ENCODE results near the gene GPATCH4. TPM values are rescaled to one million over a fixed set of nuclear protein-coding genes. Genes with fewer than 3 reads are reported as not detected.

GPATCH4 gene
- total RNA-seq, 1 donor from 2014 or later, result 18.6 TPM

DNA sequence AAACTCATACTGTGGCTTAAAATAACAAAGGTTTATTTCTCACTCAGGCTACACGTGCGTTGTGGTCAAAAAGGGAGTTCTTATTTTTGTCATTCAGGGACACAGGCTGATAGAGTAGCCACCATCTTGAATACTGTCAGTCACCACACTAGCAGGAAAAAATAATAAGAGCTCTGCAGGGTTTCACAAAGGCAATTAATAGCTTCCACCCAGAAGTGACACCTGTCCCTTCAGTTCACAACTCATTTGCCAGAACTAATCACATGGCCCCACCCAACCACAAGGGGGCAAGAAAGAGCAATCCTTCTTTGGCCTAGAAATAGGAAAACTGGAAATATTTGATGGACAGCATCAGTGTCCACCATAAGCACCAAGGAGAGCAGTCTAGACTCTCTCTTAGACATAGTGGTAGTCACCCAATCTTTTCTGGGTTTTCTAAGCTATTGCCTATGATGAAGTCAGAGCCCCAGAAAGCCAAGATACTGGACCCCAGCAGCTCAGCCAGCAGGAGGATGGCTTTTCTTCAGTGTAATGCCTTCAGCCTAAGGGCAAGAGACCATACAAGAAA is 26.1 kb upstream of the GPATCH4 start:
- H3K27ac Mint-ChIP-seq (ENCODE audit: unreplicated experiment), result no peak overlapping the region
- TF ChIP-seq, protein P1, sequence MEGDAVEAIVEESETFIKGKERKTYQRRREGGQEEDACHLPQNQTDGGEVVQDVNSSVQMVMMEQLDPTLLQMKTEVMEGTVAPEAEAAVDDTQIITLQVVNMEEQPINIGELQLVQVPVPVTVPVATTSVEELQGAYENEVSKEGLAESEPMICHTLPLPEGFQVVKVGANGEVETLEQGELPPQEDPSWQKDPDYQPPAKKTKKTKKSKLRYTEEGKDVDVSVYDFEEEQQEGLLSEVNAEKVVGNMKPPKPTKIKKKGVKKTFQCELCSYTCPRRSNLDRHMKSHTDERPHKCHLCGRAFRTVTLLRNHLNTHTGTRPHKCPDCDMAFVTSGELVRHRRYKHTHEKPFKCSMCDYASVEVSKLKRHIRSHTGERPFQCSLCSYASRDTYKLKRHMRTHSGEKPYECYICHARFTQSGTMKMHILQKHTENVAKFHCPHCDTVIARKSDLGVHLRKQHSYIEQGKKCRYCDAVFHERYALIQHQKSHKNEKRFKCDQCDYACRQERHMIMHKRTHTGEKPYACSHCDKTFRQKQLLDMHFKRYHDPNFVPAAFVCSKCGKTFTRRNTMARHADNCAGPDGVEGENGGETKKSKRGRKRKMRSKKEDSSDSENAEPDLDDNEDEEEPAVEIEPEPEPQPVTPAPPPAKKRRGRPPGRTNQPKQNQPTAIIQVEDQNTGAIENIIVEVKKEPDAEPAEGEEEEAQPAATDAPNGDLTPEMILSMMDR (IDR thresholded peaks at IDR 0.05; ENCODE audit: unreplicated experiment), result peak; percentile 86
- peaks cover 5% of the 10 kb centered on the region for H3K36me3 Mint-ChIP-seq (ENCODE audit: low read depth, unreplicated experiment)
- peaks cover 14% of the 10 kb centered on the region for H3K27me3 Mint-ChIP-seq (ENCODE audit: unreplicated experiment)
- peaks cover 10% of the 10 kb centered on the region for H3K4me1 Mint-ChIP-seq (ENCODE audit: unreplicated experiment)
- DNase-seq (ENCODE audit: low spot score), result peak; percentile 68
- H3K4me3 Mint-ChIP-seq (ENCODE audit: unreplicated experiment), result no peak overlapping the region
- no peaks in the 10 kb centered on the region for H3K9me3 Mint-ChIP-seq (ENCODE audit: unreplicated experiment)

- H3K4me3 Mint-ChIP-seq (ENCODE audit: unreplicated experiment), result no peak overlapping the region
- peaks cover 5% of the 10 kb centered on the region for H3K36me3 Mint-ChIP-seq (ENCODE audit: low read depth, unreplicated experiment)
- no peaks in the 10 kb centered on the region for H3K9me3 Mint-ChIP-seq (ENCODE audit: unreplicated experiment)
- H3K27ac Mint-ChIP-seq (ENCODE audit: unreplicated experiment), result no peak overlapping the region
- DNase-seq (ENCODE audit: low spot score), result no peak
- peaks cover 14% of the 10 kb centered on the region for H3K27me3 Mint-ChIP-seq (ENCODE audit: unreplicated experiment)
- TF ChIP-seq, protein P1 (IDR thresholded peaks at IDR 0.05; ENCODE audit: unreplicated experiment), result peak; percentile 10
- H3K4me1 Mint-ChIP-seq (ENCODE audit: unreplicated experiment), result peaks cover 12% of the 10 kb centered on the region
Measured at GRCh38 chr1:156626079-156626438, 24.8 kb upstream of the GPATCH4 start.

DNA sequence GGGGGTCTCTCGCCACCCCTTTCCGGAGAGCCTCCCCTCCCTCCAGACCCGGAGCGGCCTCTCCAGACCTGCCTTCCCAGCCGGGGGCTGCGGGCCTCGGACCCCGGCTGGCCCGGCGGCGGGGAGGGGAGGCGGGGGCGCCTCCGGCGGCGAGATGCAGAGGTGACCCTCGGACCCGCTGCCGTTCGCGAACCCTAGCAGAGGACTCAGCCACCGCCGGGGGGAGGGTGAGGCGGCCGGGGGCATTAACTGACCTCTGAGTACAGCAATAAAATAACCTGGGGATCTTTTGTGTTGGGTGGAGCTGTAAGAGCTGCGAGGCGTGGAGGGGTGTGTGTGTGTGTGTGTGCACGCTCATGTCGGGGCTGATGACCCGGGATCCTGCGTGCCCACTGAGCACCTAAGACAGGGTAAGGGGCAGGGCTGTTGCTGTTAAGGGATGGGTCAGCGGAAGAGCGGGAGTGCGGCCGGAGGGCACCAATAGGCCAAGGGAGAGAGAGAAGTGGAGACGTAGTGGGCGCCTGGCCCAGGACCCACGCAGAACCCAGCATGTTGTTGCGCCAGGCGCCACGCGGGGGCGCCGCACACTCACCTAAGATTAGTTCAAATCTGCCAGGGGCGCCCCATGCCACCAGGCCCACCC is 24.3 kb upstream of the GPATCH4 start:
- Mint-ChIP-seq H3K27me3 (ENCODE audit: unreplicated experiment) (peaks cover 14% of the 10 kb centered on the region), H3K36me3 (ENCODE audit: low read depth, unreplicated experiment) (peaks cover 5% of the 10 kb centered on the region), H3K4me1 (ENCODE audit: unreplicated experiment) (peaks cover 12% of the 10 kb centered on the region), H3K9me3 (ENCODE audit: unreplicated experiment) (no peaks in the 10 kb centered on the region), H3K27ac (ENCODE audit: unreplicated experiment) (no peak overlapping the region), H3K4me3 (ENCODE audit: unreplicated experiment) (peak overlapping the region; percentile 30)
- TF ChIP-seq, protein P1 (IDR thresholded peaks at IDR 0.05; ENCODE audit: unreplicated experiment), result peak; percentile 84
- DNase-seq (ENCODE audit: low spot score), result peak; percentile 73

- Mint-ChIP-seq H3K27ac (ENCODE audit: unreplicated experiment) (no peak overlapping the region), H3K9me3 (ENCODE audit: unreplicated experiment) (no peaks in the 10 kb centered on the region), H3K4me3 (ENCODE audit: unreplicated experiment) (no peak overlapping the region), H3K27me3 (ENCODE audit: unreplicated experiment) (peaks cover 14% of the 10 kb centered on the region), H3K4me1 (ENCODE audit: unreplicated experiment) (peaks cover 12% of the 10 kb centered on the region), H3K36me3 (ENCODE audit: low read depth, unreplicated experiment) (peaks cover 5% of the 10 kb centered on the region)
- no peak for DNase-seq (ENCODE audit: low spot score)
- TF ChIP-seq, protein P1 (IDR thresholded peaks at IDR 0.05; ENCODE audit: unreplicated experiment), result no peak
Measured at GRCh38 chr1:156624814-156625435, 23.6 kb upstream of the GPATCH4 start.
